RWPE1 (cell line): ENCODE measurements around the gene ATP1B4.

Experiments
- CTCF ChIA-PET: fragments of 350-600 bp; sonication (Branson Sonifier 250); formaldehyde crosslinking; extraction: SDS; loops from one replicate; lab custom pipeline; 2021; lab: Yijun Ruan, JAX
- POLR2A ChIA-PET: fragments of 400-600 bp; formaldehyde crosslinking; extraction: SDS; loops from one replicate; lab custom pipeline; 2020; ENCODE audit warnings: antibody characterized with exemption; ENCODE audit not compliant: low non-redundant PET; lab: Yijun Ruan, JAX
- DNase-seq: peaks from one replicate; pipeline ENCODE4 v3.0.0; 2012; ENCODE audit warnings: low spot score
- H3K27ac ChIP-seq: fragments of 450-650 bp; 2 replicates; pipeline ENCODE4 v1.5.1; 2017
- CTCF ChIP-seq: fragments of 450-650 bp; conservative IDR thresholded peaks from 2 replicates; pipeline ENCODE4 v1.5.1; 2017; ENCODE audit warnings: low read depth, mild to moderate bottlenecking

The ATP1B4 gene

GRCh38 chrX:120380699-120381098 is 18.8 kb downstream of the ATP1B4 start:
- POLR2A ChIA-PET, result no interaction called here
- DNase-seq, result peak; percentile 30
- H3K27ac ChIP-seq, result no peak overlapping the region
- CTCF ChIA-PET, result interaction anchor here (0.6 to 1.8 kb wide), 4 partner anchors 10 to 347 kb away, joined by 3 to 9 read pairs (median 4); no protein-coding TSS in a partner anchor
- peak; percentile 29 for TF ChIP-seq CTCF

GRCh38 chrX:120401301-120401700 is 39.4 kb downstream of the ATP1B4 start:
- CTCF ChIA-PET, result no interaction called here
- no peak overlapping the region for H3K27ac ChIP-seq
- POLR2A ChIA-PET, result no interaction called here
- no peak for DNase-seq
- no peak for TF ChIP-seq CTCF

- H3K27ac ChIP-seq, result no peak overlapping the region
- no peak for DNase-seq
- ChIA-PET POLR2A (no interaction called here), CTCF (no interaction called here)
- TF ChIP-seq CTCF, result no peak
These were observed 40.5 kb downstream of the ATP1B4 start for GRCh38 chrX:120402369-120402768.

- ChIA-PET CTCF (no interaction called here), POLR2A (no interaction called here)
- H3K27ac ChIP-seq, result no peak overlapping the region
- no peak for TF ChIP-seq CTCF
- DNase-seq, result no peak
These were observed 44.7 kb downstream of the ATP1B4 start for GRCh38 chrX:120406638-120407037.

- no peak overlapping the region for H3K27ac ChIP-seq
- no peak for DNase-seq
- POLR2A ChIA-PET, result no interaction called here
- CTCF ChIA-PET, result no interaction called here
- no peak for TF ChIP-seq CTCF
These were observed 46.3 kb downstream of the ATP1B4 start for GRCh38 chrX:120408168-120408567.

GRCh38 chrX:120419463-120419862 is 57.6 kb downstream of the ATP1B4 start:
- DNase-seq, result no peak
- CTCF ChIA-PET, result interaction anchor here (0.6 kb wide), 2 partner anchors 38 to 56 kb away, joined by 4 to 6 read pairs; no protein-coding TSS in a partner anchor
- POLR2A ChIA-PET, result no interaction called here
- H3K27ac ChIP-seq, result no peak overlapping the region
- no peak for TF ChIP-seq CTCF
